BJ (cell line): ENCODE results near the gene KRTAP15-1. TPM values are rescaled to one million over a fixed set of nuclear protein-coding genes. Genes with fewer than 3 reads are reported as not detected.

Source experiments
- CTCF ChIA-PET: fragments of 350-600 bp; formaldehyde crosslinking; extraction: SDS; loops from one replicate; lab custom pipeline; 2021; ENCODE audit warnings: antibody characterized with exemption, inconsistent platforms; lab: Yijun Ruan, JAX
- POLR2A ChIA-PET: fragments of 300-600 bp; sonication (Branson Sonifier 250); formaldehyde crosslinking; extraction: SDS; loops from one replicate; lab custom pipeline; 2021; ENCODE audit warnings: antibody characterized with exemption; lab: Charles Lee
- DNase-seq: peaks from one replicate; pipeline ENCODE4 v3.0.0-alpha.2; 2011; ENCODE audit warnings: low read depth
- H3K27me3 ChIP-seq: 2 replicates; pipeline ENCODE4 v1.6.0; 2011; ENCODE audit warnings: low read length; ENCODE audit not compliant: control insufficient read depth, insufficient read depth
- H3K36me3 ChIP-seq: 2 replicates; pipeline ENCODE4 v1.5.1; 2011; ENCODE audit warnings: low read length; ENCODE audit not compliant: control insufficient read depth, insufficient read depth
- H3K4me3 ChIP-seq: 2 replicates; pipeline ENCODE4 v1.5.1; 2011; ENCODE audit warnings: low read depth, mild to moderate bottlenecking, control low read depth, low read length
- polyA minus RNA-seq: library from RNA; depleted of rRNA, polyadenylated mRNA; stranded (reverse); fragments of >200 nt; gene quantifications from 2 replicates; pipeline ENCODE4 v1.2.3, GENCODE V29; 2011; rRNA and poly(A)+ RNA removed
- polyA plus RNA-seq: library from polyadenylated mRNA; depleted of rRNA; stranded (reverse); fragments of >200 nt; gene quantifications from 2 replicates; pipeline ENCODE4 v1.2.3, GENCODE V29; 2011; rRNA removed
- TF ChIP-seq, protein P1 (sequence below): IDR thresholded peaks from 2 replicates; pipeline ENCODE4 v1.5.1; 2011; ENCODE audit warnings: low read depth, mild to moderate bottlenecking, control low read depth, inconsistent platforms, low read length, moderate library complexity; ENCODE audit not compliant: insufficient read depth

Gene KRTAP15-1, protein sequence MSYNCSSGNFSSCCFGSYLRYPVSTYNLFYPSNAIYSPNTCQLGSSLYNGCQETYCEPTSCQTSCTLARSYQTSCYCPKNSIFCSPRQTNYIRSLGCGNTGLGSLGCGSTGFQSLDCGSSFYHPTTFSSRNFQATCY
- polyA plus RNA-seq (not detected in 2 replicates), polyA minus RNA-seq (not detected in 2 replicates)

DNA sequence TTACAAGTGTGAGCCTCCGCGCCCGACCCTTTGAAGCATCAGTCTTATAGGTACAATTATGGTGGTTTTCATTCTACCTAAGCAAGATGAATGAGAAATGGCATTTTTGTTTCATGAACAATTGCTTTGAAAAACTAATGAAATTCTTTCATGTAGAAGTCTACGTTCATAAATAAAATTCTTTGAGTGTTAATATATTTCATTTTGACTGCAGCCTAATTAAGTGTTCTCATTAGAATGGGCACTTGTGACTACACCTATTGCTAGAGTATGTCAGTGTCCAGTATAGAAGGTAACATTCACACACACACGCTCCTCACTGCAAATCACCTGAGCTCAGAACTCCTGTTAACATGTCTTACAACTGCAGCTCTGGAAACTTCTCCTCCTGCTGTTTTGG, at the start of gene KRTAP15-1:
Gene KRTAP15-1, plus strand, starts transcription at position 301 of the 400 bp plus-strand sequence. Its CDS starts 53 bp downstream, at position 354.
- TF ChIP-seq, protein P1, sequence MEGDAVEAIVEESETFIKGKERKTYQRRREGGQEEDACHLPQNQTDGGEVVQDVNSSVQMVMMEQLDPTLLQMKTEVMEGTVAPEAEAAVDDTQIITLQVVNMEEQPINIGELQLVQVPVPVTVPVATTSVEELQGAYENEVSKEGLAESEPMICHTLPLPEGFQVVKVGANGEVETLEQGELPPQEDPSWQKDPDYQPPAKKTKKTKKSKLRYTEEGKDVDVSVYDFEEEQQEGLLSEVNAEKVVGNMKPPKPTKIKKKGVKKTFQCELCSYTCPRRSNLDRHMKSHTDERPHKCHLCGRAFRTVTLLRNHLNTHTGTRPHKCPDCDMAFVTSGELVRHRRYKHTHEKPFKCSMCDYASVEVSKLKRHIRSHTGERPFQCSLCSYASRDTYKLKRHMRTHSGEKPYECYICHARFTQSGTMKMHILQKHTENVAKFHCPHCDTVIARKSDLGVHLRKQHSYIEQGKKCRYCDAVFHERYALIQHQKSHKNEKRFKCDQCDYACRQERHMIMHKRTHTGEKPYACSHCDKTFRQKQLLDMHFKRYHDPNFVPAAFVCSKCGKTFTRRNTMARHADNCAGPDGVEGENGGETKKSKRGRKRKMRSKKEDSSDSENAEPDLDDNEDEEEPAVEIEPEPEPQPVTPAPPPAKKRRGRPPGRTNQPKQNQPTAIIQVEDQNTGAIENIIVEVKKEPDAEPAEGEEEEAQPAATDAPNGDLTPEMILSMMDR: no peak
- POLR2A ChIA-PET: no interaction called here
- CTCF ChIA-PET: no interaction called here

DNA sequence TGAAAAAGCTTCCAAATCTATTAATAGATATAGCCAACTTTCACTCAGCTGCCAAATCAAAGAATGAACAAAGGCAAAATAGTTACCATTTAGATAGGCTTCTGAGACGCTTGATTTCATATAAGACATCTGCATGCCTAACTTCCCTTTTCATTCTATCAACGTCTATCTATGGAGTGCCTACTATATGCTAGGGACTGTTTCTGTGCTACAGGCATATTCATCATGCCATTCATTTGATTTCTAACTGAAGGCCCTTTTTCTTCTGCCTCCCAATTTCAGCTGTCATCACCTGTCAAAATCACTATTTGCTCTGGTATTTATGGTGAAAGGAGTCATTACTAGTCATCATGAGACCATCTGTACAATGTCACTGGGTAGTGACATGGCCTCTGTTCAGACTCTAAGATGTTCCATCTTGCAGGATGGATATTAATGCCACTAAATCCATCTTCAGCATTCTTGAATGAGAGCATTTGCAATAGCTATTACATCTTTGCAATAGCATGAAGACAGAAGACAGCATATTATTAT, 48.5 kb upstream of the KRTAP15-1 start:
- Histone ChIP-seq H3K36me3 (no peaks in the 10 kb centered on the region), H3K4me3 (no peak overlapping the region), H3K27me3 (no peaks in the 10 kb centered on the region)
- TF ChIP-seq, protein P1: no peak
- POLR2A ChIA-PET: no interaction called here
- no peak for DNase-seq
- CTCF ChIA-PET: no interaction called here

More for the DNA sequence above, at the start of gene KRTAP15-1:
- Histone ChIP-seq H3K27me3 (no peaks in the 10 kb centered on the region), H3K4me3 (no peak within 1 kb of the TSS), H3K36me3 (no peaks in the 10 kb centered on the region)
- DNase-seq: no peak

DNA sequence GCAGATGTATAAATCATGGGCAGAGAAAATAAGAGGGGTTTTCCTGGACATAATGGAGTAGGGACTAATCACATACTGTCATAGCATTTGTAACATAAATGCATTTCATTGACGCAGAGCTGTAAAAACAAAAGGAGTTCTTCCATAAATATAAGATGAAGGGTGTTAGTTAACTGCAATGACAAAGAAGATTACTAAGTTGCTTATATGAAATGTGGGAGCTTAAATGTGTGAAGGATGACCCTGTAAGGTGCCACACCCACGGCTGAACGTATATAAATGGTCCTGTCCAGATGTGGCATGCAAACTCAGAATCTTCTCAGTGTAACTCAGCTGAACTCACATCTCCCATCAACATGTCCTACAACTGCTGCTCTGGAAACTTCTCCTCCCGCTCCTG, 44.3 kb upstream of the KRTAP15-1 start, which contains the start of gene KRTAP13-1:
Gene KRTAP13-1, plus strand, starts transcription at position 301 of the 400 bp plus-strand sequence. Its CDS starts 56 bp downstream, at position 357.
- DNase-seq: no peak
- TF ChIP-seq, protein P1: no peak
- CTCF ChIA-PET: no interaction called here
- Histone ChIP-seq H3K4me3 (no peak within 1 kb of the TSS), H3K36me3 (no peaks in the 10 kb centered on the region), H3K27me3 (no peaks in the 10 kb centered on the region)
- POLR2A ChIA-PET: no interaction called here

DNA sequence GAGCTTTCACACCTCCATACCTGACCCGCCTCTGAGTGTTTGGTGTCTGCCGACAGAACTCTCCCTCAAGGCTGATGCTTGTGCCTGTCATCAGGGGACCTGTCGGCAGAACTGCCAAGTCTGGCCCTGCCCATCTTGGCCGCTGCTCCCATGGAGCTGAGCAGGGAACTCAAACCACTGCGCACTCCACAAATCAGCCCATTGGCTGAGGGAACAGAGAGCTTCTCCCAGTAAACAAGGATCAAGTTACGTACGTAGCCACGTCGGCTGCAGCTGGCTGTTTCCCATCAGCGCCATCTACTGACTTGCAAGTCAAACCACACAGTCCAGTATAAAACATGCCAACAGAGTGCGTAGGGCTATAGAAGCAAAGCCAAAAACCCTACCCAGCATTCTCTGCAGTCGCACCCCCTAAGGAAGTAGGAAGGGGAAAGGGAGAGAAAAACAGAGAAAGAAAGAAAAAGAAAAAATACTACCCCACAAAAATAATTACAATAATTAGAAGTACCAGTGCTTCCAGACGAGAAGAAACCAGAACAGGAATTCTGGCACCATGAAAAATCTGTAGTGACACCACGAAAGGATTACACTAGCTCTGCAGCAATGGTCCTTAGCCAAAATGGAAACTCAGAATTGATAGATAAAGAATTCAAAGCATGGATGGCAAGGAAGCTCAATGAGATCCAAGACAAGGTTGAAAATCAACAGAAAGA, 31.1 kb upstream of the KRTAP15-1 start:
- Histone ChIP-seq H3K4me3 (no peak overlapping the region), H3K27me3 (no peaks in the 10 kb centered on the region), H3K36me3 (no peaks in the 10 kb centered on the region)
- ChIA-PET POLR2A (no interaction called here), CTCF (no interaction called here)
- no peak for DNase-seq
- TF ChIP-seq, protein P1: no peak

DNA sequence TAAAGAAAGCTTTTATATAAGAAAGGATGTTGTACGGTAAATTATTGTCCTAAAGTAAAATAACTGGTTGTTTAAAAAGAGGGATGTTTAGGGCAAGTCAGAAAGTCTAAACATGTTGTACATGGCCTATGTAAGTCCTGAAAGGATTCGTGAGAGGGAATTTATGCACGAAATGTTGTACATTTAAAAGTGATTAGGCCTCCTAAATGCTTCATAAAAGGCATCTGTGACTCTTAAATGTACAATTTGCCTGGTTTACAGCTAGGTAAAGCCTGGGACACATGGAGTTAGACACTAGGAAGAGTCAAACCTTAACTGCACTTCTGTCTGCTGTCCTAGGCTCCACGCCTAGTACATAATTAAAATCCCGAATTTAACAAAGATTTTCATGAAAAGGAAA, 24.1 kb upstream of the KRTAP15-1 start:
- Histone ChIP-seq H3K27me3 (no peaks in the 10 kb centered on the region), H3K4me3 (no peak overlapping the region), H3K36me3 (no peaks in the 10 kb centered on the region)
- ChIA-PET CTCF (no interaction called here), POLR2A (no interaction called here)
- no peak for DNase-seq
- TF ChIP-seq, protein P1: no peak
